ENCODE results near the gene PPARG.
"Not testable (repeated sequence)": the region's sequence is repeated elsewhere in the genome, so short reads cannot be mapped to it uniquely, and the experiment has no call there.

Gene PPARG

DNA sequence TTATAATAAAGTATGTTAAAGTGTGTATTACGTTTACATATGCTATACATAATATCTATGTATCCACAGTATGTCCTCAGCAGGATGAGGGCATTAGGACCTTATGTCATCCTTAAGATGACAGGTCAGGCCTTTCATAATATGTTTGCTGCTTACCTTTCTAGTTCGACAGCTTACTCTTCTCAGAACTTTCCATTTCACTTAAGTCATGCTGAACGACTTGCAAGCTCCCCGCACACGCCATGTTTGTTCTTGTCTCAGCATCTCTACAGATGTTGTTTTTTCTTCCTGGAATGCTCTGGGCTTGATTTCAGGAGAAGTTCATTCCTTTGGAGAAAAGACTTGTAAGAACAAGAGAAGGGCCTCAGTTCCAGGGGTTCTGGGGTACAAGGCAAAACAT is 36.0 kb upstream of the PPARG start:
- FAIRE-seq (no peak), DNase-seq (ENCODE audit: insufficient read length, low spot score) (no peak)
- TF ChIP-seq, protein P1, sequence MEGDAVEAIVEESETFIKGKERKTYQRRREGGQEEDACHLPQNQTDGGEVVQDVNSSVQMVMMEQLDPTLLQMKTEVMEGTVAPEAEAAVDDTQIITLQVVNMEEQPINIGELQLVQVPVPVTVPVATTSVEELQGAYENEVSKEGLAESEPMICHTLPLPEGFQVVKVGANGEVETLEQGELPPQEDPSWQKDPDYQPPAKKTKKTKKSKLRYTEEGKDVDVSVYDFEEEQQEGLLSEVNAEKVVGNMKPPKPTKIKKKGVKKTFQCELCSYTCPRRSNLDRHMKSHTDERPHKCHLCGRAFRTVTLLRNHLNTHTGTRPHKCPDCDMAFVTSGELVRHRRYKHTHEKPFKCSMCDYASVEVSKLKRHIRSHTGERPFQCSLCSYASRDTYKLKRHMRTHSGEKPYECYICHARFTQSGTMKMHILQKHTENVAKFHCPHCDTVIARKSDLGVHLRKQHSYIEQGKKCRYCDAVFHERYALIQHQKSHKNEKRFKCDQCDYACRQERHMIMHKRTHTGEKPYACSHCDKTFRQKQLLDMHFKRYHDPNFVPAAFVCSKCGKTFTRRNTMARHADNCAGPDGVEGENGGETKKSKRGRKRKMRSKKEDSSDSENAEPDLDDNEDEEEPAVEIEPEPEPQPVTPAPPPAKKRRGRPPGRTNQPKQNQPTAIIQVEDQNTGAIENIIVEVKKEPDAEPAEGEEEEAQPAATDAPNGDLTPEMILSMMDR (IDR thresholded peaks at IDR 0.05; ENCODE audit: insufficient read depth, missing control alignments): no peak

- FAIRE-seq (no peak), DNase-seq (ENCODE audit: insufficient read length, low spot score) (no peak)
- TF ChIP-seq, protein P1 (IDR thresholded peaks at IDR 0.05; ENCODE audit: insufficient read depth, missing control alignments): no peak
Measured at GRCh38 chr3:12253516-12254343, 35.1 kb upstream of the PPARG start.

GRCh38 chr3:12255393-12255792 is 33.5 kb upstream of the PPARG start:
- DNase-seq (ENCODE audit: insufficient read length, low spot score) (no peak), FAIRE-seq (no peak)
- TF ChIP-seq, protein P1 (IDR thresholded peaks at IDR 0.05; ENCODE audit: insufficient read depth, missing control alignments): no peak

DNA sequence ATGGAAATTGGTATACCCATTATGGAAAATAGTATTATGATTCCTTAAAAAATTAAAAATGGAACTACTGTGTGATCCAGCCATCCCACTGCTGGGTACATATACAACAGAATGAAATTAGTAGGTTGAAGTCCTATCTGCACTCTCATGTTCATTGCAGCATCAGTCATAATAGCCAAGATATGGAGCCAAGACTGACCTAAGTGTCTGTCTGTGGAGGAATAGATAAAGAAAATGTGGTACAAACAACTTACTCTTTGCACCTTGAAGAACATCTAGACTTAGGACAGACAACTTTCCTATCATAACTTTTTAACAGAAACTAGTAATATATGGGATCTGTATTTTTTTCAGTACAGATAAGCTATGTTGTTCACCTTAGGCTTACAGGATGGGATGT is 30.0 kb upstream of the PPARG start:
- FAIRE-seq (no peak), DNase-seq (ENCODE audit: insufficient read length, low spot score) (no peak)
- TF ChIP-seq, protein P1 (IDR thresholded peaks at IDR 0.05; ENCODE audit: insufficient read depth, missing control alignments): no peak

- DNase-seq (ENCODE audit: insufficient read length, low spot score); FAIRE-seq: not testable (repeated sequence)
Measured at GRCh38 chr3:12262173-12262572, 26.7 kb upstream of the PPARG start.

DNA sequence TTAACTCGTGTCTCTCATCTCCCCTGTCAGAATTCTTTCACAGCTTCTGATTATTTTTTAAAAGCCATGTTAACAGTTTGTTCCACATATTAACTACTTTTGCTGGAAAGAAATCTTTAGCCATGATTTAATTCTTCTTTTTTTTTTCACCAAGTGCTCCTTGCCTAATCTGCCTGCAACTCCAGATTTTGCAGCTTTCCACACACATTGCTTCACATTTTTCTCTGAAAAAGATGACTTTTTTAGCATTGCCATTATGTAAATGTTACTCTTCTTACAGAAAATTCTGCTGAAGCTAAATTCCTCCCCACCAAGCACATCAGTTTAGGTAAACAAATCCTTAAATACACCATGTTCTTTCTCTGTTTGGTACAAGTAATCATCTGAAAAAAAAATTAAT is 23.4 kb upstream of the PPARG start:
- FAIRE-seq (no peak), DNase-seq (ENCODE audit: insufficient read length, low spot score) (no peak)
- TF ChIP-seq, protein P1 (IDR thresholded peaks at IDR 0.05; ENCODE audit: insufficient read depth, missing control alignments): no peak

- no peak for FAIRE-seq
- TF ChIP-seq, protein P1 (IDR thresholded peaks at IDR 0.05; ENCODE audit: insufficient read depth, missing control alignments): no peak
- DNase-seq (ENCODE audit: insufficient read length, low spot score): no peak
Measured at GRCh38 chr3:12266038-12266437, 22.8 kb upstream of the PPARG start.

Measured in D721Med (cell line).